Measurements from ENCODE around the gene MAP3K10.
A peak's percentile ranks its signal among the peaks of the same experiment; 100 is the strongest.

The MAP3K10 gene

GRCh38 chr19:40174092-40174491, 17.1 kb upstream of the MAP3K10 start:
- no peak for DNase-seq (ENCODE audit: low spot score)

GRCh38 chr19:40175820-40176219, 15.4 kb upstream of the MAP3K10 start:
- DNase-seq (ENCODE audit: low spot score): no peak

DNA sequence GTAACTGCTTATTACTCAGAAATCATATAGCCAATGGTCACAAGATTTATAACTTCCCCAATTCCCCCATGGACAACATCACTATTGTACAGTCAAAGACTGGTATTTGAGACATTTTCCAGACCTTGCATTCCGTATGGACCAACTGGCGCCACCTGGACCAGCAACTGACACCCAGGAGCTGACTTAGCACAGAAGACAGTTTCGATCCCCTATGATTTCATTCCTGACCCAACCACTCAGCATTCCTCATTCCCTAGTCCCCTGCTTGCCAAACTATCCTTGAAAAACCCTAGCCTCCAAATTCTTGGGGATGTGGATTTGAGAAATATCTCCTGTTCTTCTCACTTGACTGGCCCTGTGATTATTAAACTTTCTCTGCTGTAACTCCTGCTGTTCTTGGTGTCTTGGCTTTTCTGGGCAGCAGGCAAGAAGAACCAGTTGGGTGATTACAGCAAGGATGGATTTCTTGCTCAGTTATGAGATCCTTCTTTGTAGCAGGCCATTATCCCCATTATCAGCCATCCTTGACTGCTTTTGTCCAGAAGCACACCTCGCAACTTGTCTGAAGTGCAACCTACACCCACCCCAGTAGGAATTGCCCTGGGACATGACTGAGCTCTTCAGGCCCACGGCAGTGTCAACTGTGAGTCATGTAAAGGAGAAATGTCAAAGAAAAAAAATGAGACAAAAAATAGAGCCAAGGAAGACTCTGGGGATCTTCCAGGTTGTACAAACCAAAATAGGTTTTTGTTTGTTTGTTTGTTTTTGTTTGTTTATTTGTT, 13.7 kb upstream of the MAP3K10 start:
- DNase-seq (ENCODE audit: low spot score): no peak

DNA sequence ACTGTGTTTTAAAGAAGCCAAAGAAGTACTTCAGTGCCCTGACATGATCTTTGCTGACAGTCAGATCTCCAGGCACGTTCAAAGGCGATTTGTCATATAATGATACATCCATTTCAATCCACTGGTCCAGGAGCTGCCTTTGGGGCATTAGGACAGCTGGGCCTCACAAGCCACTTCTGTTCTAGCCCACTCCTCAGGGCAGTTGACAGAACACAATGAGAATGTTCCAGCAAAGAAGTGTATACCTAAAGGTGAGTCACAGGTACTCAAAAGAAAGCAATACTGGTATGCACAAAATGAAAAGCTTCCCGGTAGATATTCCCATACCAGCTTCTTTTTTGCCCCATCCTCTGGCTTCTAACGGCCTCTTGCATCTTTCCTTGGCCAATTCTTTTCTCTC, 12.5 kb upstream of the MAP3K10 start:
- no peak for DNase-seq (ENCODE audit: low spot score)

DNA sequence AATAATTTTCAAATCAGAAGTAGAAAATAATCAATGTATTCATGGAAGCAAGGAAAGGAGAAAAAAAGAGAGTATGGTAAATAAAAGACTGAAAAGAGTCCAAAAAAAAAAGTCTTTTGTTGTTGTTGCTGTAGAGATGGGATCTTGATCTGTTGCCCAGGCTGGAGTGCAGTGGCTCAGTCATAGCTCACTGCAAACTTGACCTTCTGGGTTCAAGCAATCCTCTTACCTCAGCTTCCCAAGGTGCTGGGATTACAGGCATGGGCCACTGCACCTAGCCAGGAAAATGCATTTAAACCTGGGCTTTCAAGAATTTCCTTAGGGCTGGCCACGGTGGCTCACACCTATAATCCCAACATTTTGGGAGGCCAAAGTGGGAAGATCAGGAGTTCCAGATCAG, 7.0 kb upstream of the MAP3K10 start:
- no peak for DNase-seq (ENCODE audit: low spot score)

GRCh38 chr19:40191836-40192646, 815 bp downstream of the MAP3K10 start:
- peak; percentile 87 for DNase-seq (ENCODE audit: low spot score)

GRCh38 chr19:40192758-40193586, 1.7 kb downstream of the MAP3K10 start:
- DNase-seq (ENCODE audit: low spot score): no peak

DNA sequence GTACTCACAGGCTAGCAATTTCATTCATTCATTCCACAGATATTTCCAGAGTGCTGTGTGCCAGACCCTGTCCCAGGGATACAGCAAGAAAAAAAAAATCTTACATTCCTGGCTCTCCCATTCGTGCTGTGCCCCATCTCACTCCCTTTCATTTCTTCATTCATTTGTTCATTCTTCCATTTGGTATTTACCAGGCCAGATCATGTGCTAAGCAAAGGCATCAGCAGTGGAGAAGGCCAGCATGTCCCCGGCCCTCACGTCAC, 2.3 kb downstream of the MAP3K10 start:
- DNase-seq (ENCODE audit: low spot score): no peak

- DNase-seq (ENCODE audit: low spot score): no peak
Measured at GRCh38 chr19:40198272-40198990, 7.2 kb downstream of the MAP3K10 start.

DNA sequence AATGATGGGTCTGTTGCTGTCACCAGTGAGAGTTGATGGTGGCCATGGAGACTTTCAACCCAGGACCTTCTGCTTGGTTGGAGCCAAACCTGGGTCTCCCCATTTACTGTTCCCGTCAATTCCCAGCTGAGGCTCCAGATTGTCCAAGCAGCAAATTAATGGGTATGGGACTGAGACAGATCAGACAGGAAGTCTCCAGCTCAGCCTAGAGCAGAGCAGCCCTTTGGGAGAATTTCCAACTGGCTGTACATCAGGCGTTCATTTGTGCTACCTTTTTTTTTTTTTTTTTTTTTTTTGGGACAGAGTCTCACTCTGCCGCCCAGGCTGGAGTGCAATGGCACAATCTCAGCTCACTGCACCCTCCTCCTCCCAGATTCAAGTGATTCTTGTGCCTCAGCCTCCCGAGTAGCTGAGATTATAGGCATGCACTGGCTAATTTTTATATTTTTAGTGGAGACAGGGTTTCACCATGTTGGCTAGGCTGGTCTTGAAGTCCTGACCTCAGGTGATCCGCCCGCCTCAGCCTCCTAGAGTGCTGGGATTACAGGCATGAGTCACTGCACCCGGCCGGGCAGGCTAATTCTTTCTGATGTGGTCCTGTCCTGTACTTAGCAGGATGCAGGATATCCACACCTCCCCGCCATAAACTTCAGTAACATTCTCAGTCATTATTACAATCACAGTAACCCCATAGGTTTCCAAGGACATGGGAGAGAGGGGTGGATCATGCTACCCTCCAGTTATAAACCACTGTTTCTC, 9.3 kb downstream of the MAP3K10 start:
- no peak for DNase-seq (ENCODE audit: low spot score)

- DNase-seq (ENCODE audit: low spot score): no peak
Measured at GRCh38 chr19:40204381-40204780, 13.2 kb downstream of the MAP3K10 start.

DNA sequence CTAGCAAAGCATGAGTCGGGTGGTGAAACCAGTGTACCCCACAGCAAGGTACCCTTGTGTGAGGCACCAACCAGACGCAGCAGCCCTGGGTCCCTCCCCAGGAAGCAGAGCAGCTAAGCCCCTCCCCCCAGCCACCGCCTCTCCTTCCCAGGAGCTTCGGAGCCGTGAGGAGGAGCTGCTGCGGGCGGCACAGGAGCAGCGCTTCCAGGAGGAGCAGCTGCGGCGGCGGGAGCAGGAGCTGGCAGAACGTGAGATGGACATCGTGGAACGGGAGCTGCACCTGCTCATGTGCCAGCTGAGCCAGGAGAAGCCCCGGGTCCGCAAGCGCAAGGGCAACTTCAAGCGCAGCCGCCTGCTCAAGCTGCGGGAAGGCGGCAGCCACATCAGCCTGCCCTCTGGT, 14.5 kb downstream of the MAP3K10 start:
- no peak for DNase-seq (ENCODE audit: low spot score)

DNA sequence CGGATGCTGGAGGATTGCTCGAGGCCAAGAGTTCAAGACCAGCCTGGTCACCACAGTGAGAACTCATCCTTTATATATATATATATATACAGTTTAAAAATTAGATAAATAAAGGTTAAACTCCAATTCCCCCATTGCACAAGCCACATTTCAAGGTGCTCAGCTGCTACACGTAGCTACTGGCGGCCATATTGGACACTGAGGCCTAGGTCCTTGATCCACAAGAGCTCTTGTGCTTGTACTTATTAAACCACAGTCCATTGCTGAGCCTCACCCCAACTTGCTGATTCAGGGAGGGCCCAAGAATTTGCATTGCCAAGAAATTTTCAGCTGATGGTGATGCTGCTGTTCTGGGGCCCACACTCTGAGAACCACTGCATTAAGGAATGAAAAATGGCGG, 17.4 kb downstream of the MAP3K10 start:
- DNase-seq (ENCODE audit: low spot score): no peak

DNA sequence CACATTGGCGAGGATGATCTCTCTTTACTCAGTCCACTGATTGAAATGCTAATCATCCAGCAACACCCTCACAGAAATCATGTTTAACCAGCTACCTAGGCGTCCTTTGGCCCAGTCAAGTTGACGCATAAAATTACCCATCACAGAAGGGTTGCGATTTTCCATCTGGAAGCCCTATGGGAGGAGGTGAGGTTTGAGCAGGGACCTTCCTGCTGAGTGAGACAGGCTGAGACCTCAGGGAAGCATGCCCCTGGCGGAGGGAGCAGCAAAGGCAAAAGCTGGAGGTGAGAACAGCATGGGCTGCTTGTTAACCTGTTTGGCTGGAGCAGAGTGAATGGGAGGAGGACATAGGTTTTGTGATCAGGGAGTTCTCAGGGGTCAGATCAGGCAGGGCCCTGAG, 19.7 kb downstream of the MAP3K10 start:
- DNase-seq (ENCODE audit: low spot score): no peak

DNA sequence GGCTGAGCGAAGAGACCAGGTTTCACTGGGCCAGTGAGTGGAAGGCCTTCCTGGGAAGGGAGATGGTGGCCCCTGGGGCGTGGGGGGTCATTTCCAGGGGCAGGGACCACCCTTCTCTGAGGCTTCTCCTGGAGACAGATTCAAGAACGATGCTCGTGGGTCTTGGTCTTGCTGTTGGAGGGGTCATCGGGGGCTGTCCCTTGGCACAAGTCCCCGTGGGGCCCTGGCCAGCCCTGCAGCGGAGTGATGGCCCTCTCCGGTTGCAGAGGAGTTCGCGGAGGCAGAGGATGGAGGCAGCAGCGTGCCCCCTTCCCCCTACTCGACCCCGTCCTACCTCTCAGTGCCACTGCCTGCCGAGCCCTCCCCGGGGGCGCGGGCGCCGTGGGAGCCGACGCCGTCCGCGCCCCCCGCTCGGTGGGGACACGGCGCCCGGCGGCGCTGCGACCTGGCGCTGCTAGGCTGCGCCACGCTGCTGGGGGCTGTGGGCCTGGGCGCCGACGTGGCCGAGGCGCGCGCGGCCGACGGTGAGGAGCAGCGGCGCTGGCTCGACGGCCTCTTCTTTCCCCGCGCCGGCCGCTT, 22.1 kb downstream of the MAP3K10 start:
- DNase-seq (ENCODE audit: low spot score): no peak

DNA sequence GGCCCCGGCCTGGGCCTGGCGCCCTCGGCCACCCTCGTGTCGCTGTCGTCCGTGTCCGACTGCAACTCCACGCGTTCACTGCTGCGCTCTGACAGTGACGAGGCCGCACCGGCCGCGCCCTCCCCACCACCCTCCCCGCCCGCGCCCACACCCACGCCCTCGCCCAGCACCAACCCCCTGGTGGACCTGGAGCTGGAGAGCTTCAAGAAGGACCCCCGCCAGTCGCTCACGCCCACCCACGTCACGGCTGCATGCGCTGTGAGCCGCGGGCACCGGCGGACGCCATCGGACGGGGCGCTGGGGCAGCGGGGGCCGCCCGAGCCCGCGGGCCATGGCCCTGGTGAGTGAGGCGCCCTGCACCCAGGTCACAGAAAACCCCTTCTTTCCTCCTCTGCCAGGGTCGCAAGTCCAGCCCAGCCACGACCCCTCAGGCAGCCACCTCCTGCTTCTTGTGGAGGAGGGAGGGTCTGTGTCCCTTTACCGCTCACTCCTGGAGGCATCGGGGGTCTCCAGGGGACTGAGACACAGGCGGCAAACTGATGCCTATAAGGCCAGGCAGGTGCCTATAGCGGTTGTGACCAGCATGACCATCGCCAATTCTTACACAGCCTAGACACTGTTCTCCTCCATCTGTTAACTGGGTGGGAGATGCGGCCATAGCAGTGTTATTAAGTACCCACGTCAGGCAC, 22.8 kb downstream of the MAP3K10 start:
- DNase-seq (ENCODE audit: low spot score): no peak

GRCh38 chr19:40214936-40215335, 23.7 kb downstream of the MAP3K10 start:
- no peak for DNase-seq (ENCODE audit: low spot score)

- DNase-seq (ENCODE audit: low spot score): no peak
Measured at GRCh38 chr19:40216013-40216776, 25.0 kb downstream of the MAP3K10 start.

DNA sequence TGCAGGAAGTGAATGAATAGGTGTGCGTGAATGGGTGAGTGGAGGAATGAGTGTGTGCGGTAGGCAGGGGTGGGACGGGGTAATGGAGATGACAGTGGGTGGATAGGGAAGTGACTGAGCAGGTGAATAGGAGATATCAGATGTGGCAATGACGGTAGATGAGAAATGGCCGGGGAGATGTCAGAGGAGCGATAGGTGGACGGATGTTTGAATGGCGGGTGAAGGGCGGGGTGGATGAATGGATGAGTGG, 25.5 kb downstream of the MAP3K10 start:
- DNase-seq (ENCODE audit: low spot score): no peak
